GM19238 (cell line): Measurements from ENCODE around the gene FBXO31.

ENCODE experiments used
- DNase-seq: peaks from one replicate; pipeline ENCODE4 v3.0.0; 2011; ENCODE audit warnings: low spot score; ENCODE audit not compliant: insufficient read length

FBXO31 gene

DNA sequence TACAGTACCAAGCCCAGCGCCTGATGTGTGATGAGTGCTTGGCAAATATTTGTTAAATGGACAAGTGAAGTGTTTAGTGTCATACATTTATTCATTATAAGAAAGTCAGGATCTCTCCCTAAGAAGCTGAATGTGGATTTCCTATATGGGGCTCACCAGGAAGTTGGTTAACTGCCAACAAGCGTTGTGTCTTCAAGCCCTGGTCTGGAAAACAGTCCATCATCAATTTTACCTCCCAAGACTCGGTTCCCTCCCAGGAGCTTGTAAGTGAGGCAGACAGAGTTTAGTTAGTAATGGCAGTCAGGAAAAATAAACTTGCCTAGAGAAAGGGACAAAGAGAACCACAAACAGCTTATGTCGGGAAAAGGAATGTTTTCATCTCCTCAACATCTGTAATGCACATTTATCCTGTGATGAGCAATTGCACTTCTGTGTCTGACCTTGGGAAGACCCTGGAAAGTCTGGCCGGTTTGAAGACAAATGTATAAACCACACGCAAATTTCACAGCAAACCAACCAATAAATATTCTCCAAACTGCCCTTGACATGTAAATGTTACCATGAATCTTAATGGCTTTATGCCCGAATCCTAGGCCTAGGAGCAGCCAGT is 94.7 kb downstream of the FBXO31 start:
- DNase-seq, result no peak

DNA sequence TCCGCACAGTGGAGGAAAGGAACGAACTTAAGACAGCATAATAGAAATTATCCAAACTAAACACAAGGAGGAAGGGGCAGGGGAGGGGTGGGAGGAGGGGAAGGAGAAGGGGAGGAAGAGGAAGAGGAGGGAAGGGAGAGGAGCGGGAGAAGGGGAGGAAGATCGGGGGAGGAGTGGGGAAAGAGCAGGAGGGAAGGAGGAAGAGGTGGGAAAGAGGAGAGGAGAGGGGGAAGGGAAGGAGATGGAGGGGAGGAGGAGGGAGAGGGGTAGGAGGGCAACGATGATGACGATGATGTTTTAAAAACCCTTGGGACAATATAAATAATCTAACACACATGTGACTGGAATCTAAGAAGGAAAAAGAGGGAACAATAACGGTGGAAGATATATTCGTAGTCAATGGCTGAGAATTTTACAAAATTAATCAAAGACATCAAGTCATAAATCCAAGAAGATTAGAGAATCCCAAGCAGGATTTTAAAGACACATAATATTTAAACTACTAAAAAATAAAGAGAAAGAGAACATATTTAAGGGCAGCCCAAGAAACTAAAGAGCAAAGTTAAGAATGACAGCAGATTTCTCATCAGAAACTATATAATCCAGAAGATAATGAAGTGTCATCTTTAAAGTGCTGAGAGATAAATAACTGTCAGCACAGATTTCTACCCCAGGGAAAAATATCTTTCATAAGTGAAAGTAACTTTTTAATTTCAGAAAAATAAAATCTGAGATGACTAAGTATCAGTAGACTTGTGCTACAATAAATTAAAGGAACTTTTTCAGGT is 96.5 kb downstream of the FBXO31 start:
- DNase-seq, result no peak

DNA sequence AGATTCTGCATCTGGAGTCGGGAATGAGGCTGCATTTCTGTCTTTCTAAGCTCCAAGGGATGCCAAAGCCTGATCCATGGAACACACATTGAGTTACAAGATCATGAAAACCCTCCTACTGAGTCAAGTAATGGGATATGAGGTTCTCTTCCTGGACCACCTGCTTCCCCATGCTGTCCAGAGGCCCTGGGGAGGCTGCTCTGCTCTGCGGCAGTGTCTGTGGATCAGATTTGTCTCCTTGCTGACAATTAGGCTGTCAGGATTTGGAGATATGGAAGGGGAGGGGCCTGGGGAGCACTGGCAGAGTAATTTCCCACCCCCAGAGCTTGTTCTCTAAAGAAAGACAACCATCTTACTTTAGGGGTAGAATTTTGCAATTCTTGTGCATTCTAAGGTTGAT is 99.4 kb downstream of the FBXO31 start:
- DNase-seq, result no peak

DNA sequence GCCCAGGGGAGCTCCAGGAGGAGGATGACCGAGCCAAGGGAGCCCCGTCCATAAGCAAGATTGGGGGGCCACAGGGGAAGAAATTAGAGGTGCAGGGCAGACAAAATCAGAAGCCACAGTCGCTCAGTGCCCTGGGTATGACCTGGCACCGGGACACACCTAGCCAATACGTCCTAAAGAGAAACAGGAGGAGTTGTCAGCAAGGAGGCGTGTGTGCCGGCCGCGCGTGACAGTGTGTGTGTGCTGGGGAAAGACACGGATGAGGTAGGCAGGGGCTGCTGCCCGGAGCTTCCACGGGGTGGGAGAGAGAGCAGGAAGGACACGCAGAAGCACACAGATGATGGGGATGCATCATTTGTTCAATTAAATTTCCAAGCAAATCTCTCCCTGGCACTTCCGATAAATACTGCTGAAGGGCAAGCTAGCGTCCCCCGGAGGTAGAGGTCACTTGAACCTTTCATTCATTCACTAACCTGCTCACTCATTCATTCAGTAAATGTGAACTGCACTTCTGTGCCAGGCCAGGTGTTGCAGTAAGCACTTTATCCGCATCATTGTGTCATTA is 104.4 kb downstream of the FBXO31 start:
- no peak for DNase-seq

- peak; percentile 59 for DNase-seq
Observed at GRCh38 chr16:87278191-87279093, 105.1 kb downstream of the FBXO31 start.
